GM18520 (cell line): Measurements from ENCODE around the gene MCU.
"Not testable (repeated sequence)": the region's sequence is repeated elsewhere in the genome, so short reads cannot be mapped to it uniquely, and the experiment has no call there.

Experiments
- ATAC-seq: cut with Tn5 transposase; IDR thresholded peaks from one replicate; pipeline ENCODE4 v1.9.1; 2021; ENCODE audit not compliant: unreplicated experiment

The MCU gene

GRCh38 chr10:72691863-72692743, at the start of gene MCU:
Gene MCU, plus strand, starts transcription at chr10:72692143. Its CDS starts 9 bp downstream, at chr10:72692152.
- ATAC-seq: peak; percentile 86

DNA sequence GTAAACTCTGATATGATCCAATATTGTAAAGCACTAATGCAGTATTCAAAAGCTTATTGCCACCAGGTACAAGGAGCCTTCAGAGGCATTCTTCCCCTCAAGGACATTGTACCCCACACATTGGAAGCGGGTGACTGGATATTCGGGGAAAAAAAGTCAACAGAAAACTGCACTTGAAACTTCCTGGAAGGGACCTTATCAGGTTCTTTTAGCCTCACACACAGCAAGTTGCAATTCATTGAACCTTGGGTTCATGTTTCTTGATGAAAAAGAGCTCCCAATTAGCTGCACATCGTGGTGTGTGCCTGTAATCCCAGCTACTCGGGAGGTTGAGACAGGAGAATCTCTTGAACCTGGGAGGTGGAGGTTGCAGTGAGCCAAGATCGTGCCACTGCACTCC, 49.6 kb upstream of the MCU start:
- ATAC-seq: no peak

GRCh38 chr10:72645263-72645858, 46.6 kb upstream of the MCU start:
- no peak for ATAC-seq

GRCh38 chr10:72646971-72647370, 45.0 kb upstream of the MCU start:
- not testable (repeated sequence) for ATAC-seq

DNA sequence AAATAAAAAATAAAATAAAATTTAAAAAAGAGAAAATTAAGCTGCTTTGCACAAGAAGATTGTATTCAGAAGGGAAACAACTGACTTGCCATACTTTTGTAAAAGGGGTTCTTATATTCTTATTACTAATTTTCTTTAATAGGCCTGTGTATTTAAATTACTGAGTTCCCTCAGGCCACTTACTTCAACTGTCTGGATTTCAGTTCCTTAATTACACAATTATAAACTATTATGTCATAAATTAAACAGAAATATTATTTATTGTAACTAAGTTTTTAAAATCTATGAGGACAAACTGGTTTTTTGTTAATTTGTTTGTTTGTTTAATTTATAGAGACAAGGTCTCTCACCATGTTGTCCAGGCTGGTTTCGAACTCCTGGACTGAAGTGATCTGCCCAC, 43.6 kb upstream of the MCU start:
- no peak for ATAC-seq

- no peak for ATAC-seq
These were observed 42.7 kb upstream of the MCU start for GRCh38 chr10:72649291-72649690.

GRCh38 chr10:72653383-72654096, 38.4 kb upstream of the MCU start:
- ATAC-seq: no peak

GRCh38 chr10:72654720-72655119, 37.2 kb upstream of the MCU start:
- no peak for ATAC-seq

GRCh38 chr10:72658696-72659400, 33.1 kb upstream of the MCU start:
- ATAC-seq: no peak

DNA sequence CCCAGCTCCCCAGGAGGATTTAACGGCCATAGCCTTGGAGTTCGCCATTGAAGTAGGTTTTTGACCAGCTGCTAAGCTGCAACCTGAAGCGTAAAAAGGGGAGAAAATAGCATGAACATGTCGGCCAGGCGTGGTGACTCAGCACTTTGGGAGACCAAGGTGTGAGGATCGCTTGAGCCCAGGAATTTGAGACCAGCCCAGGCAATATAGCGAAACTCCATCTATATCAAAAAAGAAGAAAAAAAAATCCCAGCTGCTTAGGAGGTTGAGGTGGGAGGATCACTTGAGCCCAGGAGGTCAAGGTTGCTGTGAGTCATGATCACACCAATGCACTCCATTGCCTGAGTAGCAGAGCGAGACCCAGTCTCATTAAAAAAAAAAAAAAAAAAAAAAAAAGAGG, 32.2 kb upstream of the MCU start:
- no peak for ATAC-seq

- no peak for ATAC-seq
These were observed 31.7 kb upstream of the MCU start for GRCh38 chr10:72660220-72660619.

DNA sequence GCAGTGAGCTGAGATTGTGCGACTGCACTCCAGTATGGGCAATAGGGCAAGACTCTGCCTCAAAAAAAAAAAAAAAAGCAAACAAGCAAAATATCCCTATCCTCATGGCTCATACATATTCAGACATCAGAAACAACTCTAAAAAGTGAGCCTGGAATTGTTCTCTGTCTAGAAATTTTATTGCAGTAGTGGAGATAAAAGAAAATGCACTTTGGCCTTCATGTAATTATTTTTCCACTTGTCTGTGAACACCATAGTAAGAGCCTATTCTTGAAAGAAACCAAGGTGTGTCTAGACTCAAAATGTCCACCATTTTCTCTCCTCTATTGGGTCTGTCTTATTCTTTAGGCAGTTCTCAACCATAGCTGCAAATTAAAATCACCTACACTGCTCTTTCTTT, 30.5 kb upstream of the MCU start:
- no peak for ATAC-seq

DNA sequence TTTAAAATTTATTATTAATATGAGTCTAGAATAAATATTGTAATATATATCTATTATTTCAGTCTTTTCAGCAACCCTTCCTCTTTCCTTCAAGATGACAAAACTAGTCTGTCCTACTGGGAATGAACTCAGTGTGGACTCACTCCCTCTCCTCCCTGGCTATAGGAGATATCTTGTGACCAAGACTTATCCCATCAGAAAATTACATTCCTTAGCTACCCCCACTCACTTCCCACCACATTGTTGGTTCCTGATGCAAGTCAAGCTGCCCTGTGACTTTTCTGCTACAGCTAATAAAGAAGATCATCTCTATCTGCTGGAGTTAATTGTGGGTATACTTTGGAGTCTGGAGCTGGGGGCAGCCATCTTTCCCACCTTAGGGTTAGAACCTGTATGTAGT, 28.0 kb upstream of the MCU start:
- ATAC-seq: no peak

- no peak for ATAC-seq
These were observed 26.0 kb upstream of the MCU start for GRCh38 chr10:72665925-72666324.

GRCh38 chr10:72667207-72667864, 24.6 kb upstream of the MCU start:
- ATAC-seq: no peak

DNA sequence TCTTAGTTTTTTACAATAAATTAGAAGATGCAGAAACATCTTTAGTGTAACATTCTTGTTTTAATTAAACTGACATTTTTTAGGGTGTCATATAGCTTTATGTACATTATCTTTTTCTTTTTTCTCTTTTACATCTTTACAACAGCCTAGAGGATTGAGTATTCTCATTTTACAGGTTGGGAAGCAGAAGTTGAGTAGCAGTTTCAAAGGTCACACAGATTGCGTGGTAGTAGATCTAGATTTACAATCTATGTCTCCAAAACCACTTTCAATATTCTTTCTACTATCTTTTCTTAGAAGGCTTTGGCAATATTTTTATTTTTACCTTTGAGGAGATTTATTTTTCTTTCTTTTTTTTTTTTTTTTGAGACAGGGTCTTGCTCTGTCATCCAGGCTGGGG, 18.7 kb upstream of the MCU start:
- ATAC-seq: no peak

DNA sequence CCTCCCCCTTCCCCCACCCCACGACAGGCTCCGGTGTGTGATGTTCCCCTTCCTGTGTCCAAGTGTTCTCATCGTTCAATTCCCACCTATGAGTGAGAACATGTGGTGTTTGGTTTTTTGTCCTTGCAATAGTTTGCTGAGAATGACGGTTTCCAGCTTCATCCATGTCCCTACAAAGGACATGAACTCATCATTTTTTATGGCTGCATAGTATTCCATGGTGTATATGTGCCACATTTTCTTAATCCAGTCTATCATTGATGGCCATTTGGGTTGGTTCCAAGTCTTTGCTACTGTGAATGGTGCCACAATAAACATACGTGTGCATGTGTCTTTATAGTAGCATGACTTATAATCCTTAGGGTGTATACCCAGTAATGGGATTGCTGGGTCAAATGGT, 17.8 kb upstream of the MCU start:
- not testable (repeated sequence) for ATAC-seq

- ATAC-seq: no peak
These were observed 12.1 kb upstream of the MCU start for GRCh38 chr10:72679838-72680241.

DNA sequence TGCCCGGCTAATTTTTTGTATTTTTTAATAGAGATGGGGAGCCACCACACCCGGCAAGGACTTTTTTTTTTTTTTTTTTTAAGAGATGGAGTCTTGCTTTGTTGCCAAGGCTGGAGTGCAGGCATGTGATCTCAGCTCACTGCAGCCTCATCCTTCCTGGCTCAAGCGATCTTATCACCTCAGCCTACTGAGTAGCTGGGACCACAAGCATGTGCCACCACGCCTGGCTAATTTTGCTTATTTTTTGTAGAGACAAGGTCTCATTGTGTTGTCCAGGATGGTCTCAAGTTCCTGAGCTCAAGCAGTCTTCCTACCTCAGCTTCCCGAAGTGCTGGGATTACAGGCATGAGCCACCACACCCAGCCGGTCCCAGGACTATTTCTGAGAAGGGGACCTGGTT, 9.3 kb upstream of the MCU start:
- no peak for ATAC-seq

GRCh38 chr10:72685264-72685921, 6.5 kb upstream of the MCU start:
- no peak for ATAC-seq
